OCI-LY1 (cell line): ENCODE measurements around the gene DRGX.

Source experiments
- H2AFZ ChIP-seq: fragments of 200-600 bp; sonication (generic), shearing (Covaris generic); 2 replicates; pipeline ENCODE4 v1.6.0; 2014; ENCODE audit warnings: antibody characterized with exemption, mild to moderate bottlenecking, low read length
- H3F3A ChIP-seq: fragments of 200-600 bp; sonication (generic), shearing (Covaris generic); 2 replicates; pipeline ENCODE4 v1.6.0; 2014; ENCODE audit warnings: mild to moderate bottlenecking, antibody characterized with exemption, low read length, moderate library complexity; ENCODE audit not compliant: insufficient read depth
- H3K27ac ChIP-seq: fragments of 200-600 bp; sonication (generic); 2 replicates; pipeline ENCODE4 v1.5.1; 2014; ENCODE audit warnings: low read length, mixed run types, mild to moderate bottlenecking, low read depth; ENCODE audit not compliant: poor library complexity, severe bottlenecking
- H3K27me3 ChIP-seq: fragments of 200-600 bp; sonication (generic); 2 replicates; pipeline ENCODE4 v1.6.0; 2014; ENCODE audit warnings: antibody characterized with exemption, mild to moderate bottlenecking, low read length, moderate library complexity; ENCODE audit not compliant: insufficient read depth
- H3K36me3 ChIP-seq: fragments of 200-600 bp; sonication (generic); 2 replicates; pipeline ENCODE4 v1.6.1; 2014; ENCODE audit warnings: mild to moderate bottlenecking, antibody characterized with exemption, low read length, moderate library complexity, mixed read lengths; ENCODE audit not compliant: insufficient read depth
- H3K4me1 ChIP-seq: fragments of 200-600 bp; sonication (generic); 2 replicates; pipeline ENCODE4 v1.5.1; 2014; ENCODE audit warnings: mild to moderate bottlenecking, low read length, moderate library complexity; ENCODE audit not compliant: insufficient read depth, severe bottlenecking
- H3K4me2 ChIP-seq: fragments of 200-600 bp; sonication (generic), shearing (Covaris generic); 2 replicates; pipeline ENCODE4 v1.6.1; 2014; ENCODE audit warnings: low read length
- H3K4me3 ChIP-seq: fragments of 200-600 bp; sonication (generic); 2 replicates; pipeline ENCODE4 v1.5.1; 2014; ENCODE audit warnings: low read length, low read depth, mild to moderate bottlenecking, mixed read lengths; ENCODE audit not compliant: poor library complexity, severe bottlenecking
- H3K79me2 ChIP-seq: fragments of 200-600 bp; shearing (Covaris generic); 2 replicates; pipeline ENCODE4 v1.6.1; 2016; ENCODE audit warnings: mixed run types, low read length, mixed read lengths; ENCODE audit not compliant: insufficient read depth
- H3K9ac ChIP-seq: fragments of 200-600 bp; sonication (generic), shearing (Covaris generic); 2 replicates; pipeline ENCODE4 v1.6.1; 2014; ENCODE audit warnings: mild to moderate bottlenecking, low read length, mixed read lengths
- H3K9me2 ChIP-seq: fragments of 200-600 bp; sonication (generic), shearing (Covaris generic); 2 replicates; pipeline ENCODE4 v1.6.1; 2014; ENCODE audit warnings: low read depth, mild to moderate bottlenecking, low read length, mixed read lengths
- H3K9me3 ChIP-seq: fragments of 200-600 bp; shearing (Covaris generic); 2 replicates; pipeline ENCODE4 v1.6.1; 2014; ENCODE audit warnings: low read length, mixed read lengths
- H4K20me1 ChIP-seq: fragments of 200-600 bp; sonication (generic), shearing (Covaris generic); 2 replicates; pipeline ENCODE4 v1.6.0; 2016; ENCODE audit warnings: mild to moderate bottlenecking, low read length; ENCODE audit not compliant: insufficient read depth
- CTCF ChIP-seq: fragments of 200-600 bp; sonication (generic), shearing (Covaris generic); IDR thresholded peaks from 2 replicates; pipeline ENCODE4 v1.5.1; 2017; ENCODE audit warnings: mild to moderate bottlenecking, antibody characterized with exemption, low read length, moderate library complexity, mixed read lengths
- EZH2 ChIP-seq: fragments of 200-600 bp; sonication (generic), shearing (Covaris generic); IDR thresholded peaks from 2 replicates; pipeline ENCODE4 v1.8.0; 2017; ENCODE audit warnings: borderline replicate concordance, mixed run types, mild to moderate bottlenecking, antibody characterized with exemption, low read length, moderate library complexity, mixed read lengths

The DRGX gene

GRCh38 chr10:49393757-49394156 lies 2.1 kb downstream of the DRGX start:
- no peaks in the 10 kb centered on the region for H3K27me3 ChIP-seq
- no peaks in the 10 kb centered on the region for H3K9me3 ChIP-seq
- TF ChIP-seq CTCF: no peak
- TF ChIP-seq EZH2: no peak

GRCh38 chr10:49393301-49393700 lies 2.6 kb downstream of the DRGX start:
- no peaks in the 10 kb centered on the region for H3K4me1 ChIP-seq
- H3K27me3 ChIP-seq: no peaks in the 10 kb centered on the region
- H3K4me2 ChIP-seq: no peak overlapping the region

More at GRCh38 chr10:49393757-49394156, 2.1 kb downstream of the DRGX start:
- Histone ChIP-seq H3K4me2 (no peak overlapping the region), H3K27ac (no peak overlapping the region), H3F3A (no peaks in the 10 kb centered on the region), H2AFZ (no peak overlapping the region), H3K4me3 (no peak overlapping the region), H3K79me2 (no peaks in the 10 kb centered on the region), H4K20me1 (no peaks in the 10 kb centered on the region), H3K9ac (no peak overlapping the region), H3K36me3 (no peaks in the 10 kb centered on the region), H3K9me2 (no peaks in the 10 kb centered on the region), H3K4me1 (no peaks in the 10 kb centered on the region)

GRCh38 chr10:49389361-49389933 lies 6.4 kb downstream of the DRGX start:
- H2AFZ ChIP-seq: no peak overlapping the region

More at GRCh38 chr10:49393301-49393700, 2.6 kb downstream of the DRGX start:
- no peaks in the 10 kb centered on the region for H3K79me2 ChIP-seq
- H4K20me1 ChIP-seq: no peaks in the 10 kb centered on the region
- no peak overlapping the region for H3K9ac ChIP-seq
- H3K36me3 ChIP-seq: no peaks in the 10 kb centered on the region
- TF ChIP-seq CTCF: no peak
- no peak for TF ChIP-seq EZH2
- H3K9me3 ChIP-seq: no peaks in the 10 kb centered on the region
- H3K27ac ChIP-seq: no peak overlapping the region
- H3F3A ChIP-seq: no peaks in the 10 kb centered on the region
- no peaks in the 10 kb centered on the region for H3K9me2 ChIP-seq
- H3K4me3 ChIP-seq: no peak overlapping the region
- H2AFZ ChIP-seq: no peak overlapping the region

More at GRCh38 chr10:49389361-49389933, 6.4 kb downstream of the DRGX start:
- H3K4me1 ChIP-seq: no peaks in the 10 kb centered on the region
- H3K9ac ChIP-seq: no peak overlapping the region
- H3K27me3 ChIP-seq: no peaks in the 10 kb centered on the region
- no peak overlapping the region for H3K27ac ChIP-seq
- no peaks in the 10 kb centered on the region for H3K36me3 ChIP-seq
- no peaks in the 10 kb centered on the region for H3K9me3 ChIP-seq
- H3F3A ChIP-seq: no peaks in the 10 kb centered on the region
- H3K4me3 ChIP-seq: no peak overlapping the region
- no peaks in the 10 kb centered on the region for H4K20me1 ChIP-seq
- H3K9me2 ChIP-seq: no peaks in the 10 kb centered on the region
- H3K79me2 ChIP-seq: no peaks in the 10 kb centered on the region
- no peak overlapping the region for H3K4me2 ChIP-seq
- TF ChIP-seq CTCF (no peak), EZH2 (no peak)
